Transverse colon (tissue), 3 donors: Measurements from ENCODE around the gene OR5D18.

Experiments
- EP300 ChIP-seq: sonication (generic); formaldehyde crosslinking; IDR thresholded peaks from one replicate; pipeline ENCODE4 v1.6.1; 2017; ENCODE audit warnings: antibody characterized with exemption, low read depth
- POLR2A ChIP-seq: fragments of 450-650 bp; IDR thresholded peaks from one replicate; pipeline ENCODE4 v1.6.1; 2016; ENCODE audit warnings: antibody characterized with exemption, mild to moderate bottlenecking, moderate library complexity
- TF ChIP-seq, protein P1 (sequence below), 5 experiments: fragments of 200-600 bp in 3 of 5; fragments of 450-650 bp in 2 of 5; sonication (generic) in 3 of 5; IDR thresholded peaks; 1 replicate in 2 of 5; 2 replicates in 3 of 5; pipeline ENCODE4 v1.5.1; 2016 to 2017; ENCODE audit warnings: antibody characterized with exemption in 5 of 5, inconsistent platforms in 3 of 5, mild to moderate bottlenecking in 2 of 5, moderate library complexity in 1 of 5

DNA sequence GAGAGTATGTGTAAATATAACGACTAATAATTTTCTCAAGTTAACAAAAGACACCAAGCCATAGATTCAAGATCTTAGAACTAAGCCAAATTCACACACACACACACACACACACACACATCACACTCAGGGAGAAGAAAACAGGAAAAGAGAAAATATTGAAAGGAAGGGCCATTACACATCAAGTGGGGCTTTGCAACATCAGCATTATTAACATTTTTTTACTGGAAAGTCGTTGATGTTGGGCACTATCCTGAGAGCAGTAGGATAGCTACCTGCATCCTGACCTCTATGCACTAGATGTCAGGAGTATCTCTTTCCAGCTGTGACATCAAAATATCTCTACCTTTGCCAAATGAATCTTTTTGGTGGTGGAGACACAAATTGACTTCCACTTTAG is 28.0 kb downstream of the OR5D18 start:
- TF ChIP-seq, protein P1, sequence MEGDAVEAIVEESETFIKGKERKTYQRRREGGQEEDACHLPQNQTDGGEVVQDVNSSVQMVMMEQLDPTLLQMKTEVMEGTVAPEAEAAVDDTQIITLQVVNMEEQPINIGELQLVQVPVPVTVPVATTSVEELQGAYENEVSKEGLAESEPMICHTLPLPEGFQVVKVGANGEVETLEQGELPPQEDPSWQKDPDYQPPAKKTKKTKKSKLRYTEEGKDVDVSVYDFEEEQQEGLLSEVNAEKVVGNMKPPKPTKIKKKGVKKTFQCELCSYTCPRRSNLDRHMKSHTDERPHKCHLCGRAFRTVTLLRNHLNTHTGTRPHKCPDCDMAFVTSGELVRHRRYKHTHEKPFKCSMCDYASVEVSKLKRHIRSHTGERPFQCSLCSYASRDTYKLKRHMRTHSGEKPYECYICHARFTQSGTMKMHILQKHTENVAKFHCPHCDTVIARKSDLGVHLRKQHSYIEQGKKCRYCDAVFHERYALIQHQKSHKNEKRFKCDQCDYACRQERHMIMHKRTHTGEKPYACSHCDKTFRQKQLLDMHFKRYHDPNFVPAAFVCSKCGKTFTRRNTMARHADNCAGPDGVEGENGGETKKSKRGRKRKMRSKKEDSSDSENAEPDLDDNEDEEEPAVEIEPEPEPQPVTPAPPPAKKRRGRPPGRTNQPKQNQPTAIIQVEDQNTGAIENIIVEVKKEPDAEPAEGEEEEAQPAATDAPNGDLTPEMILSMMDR (IDR thresholded peaks at IDR 0.05): no peak
- TF ChIP-seq EP300 (no peak), POLR2A (no peak)
